ENCODE measurements around the gene VPS35L.

Gene VPS35L

DNA sequence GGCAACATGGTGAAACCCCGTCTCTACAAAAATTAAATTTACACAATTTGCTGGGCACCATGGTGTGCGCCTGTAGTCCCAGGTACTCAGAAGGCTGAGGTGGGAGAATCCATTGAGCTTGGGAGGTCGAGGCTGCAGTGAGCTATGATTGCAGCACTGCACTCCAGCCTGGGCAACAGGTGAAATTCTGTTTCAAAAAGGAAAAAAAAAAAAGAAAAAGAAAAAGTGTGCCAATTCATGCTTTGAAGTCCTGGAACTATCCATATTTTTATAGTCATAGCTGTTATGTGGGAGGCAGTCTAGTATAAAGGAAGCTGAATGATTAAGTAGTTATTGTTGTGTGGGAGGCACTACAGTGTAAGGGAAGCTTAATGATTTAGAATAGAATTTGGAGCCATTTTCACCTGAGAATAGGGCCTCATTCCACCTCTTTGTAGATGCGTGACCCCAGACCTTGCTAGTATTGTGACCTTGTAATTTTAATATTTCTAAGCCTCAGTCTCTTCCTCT, 194.1 kb downstream of the VPS35L start:
- no peaks in the 10 kb centered on the region for H3K9me3 ChIP-seq (ENCODE audit: control insufficient read depth, insufficient read depth, low read length)
- no peak overlapping the region for H3K4me2 ChIP-seq (ENCODE audit: low read length)
- no peak overlapping the region for H3K27ac ChIP-seq (ENCODE audit: low read depth, low read length)
- H3K9me2 ChIP-seq (replicated peaks; ENCODE audit: control insufficient read depth, low read length): no peaks in the 10 kb centered on the region
- no peaks in the 10 kb centered on the region for H3K79me2 ChIP-seq (ENCODE audit: control insufficient read depth, low read length)
- H3K36me3 ChIP-seq (ENCODE audit: control insufficient read depth, low read length): no peaks in the 10 kb centered on the region
- no peaks in the 10 kb centered on the region for H3K4me1 ChIP-seq (ENCODE audit: control insufficient read depth, low read length)
- no peaks in the 10 kb centered on the region for H4K20me1 ChIP-seq (ENCODE audit: control insufficient read depth, insufficient read depth, low read depth, low read length)
- H3K4me3 ChIP-seq (ENCODE audit: low read length): no peak overlapping the region
- no peaks in the 10 kb centered on the region for H3F3A ChIP-seq (ENCODE audit: control insufficient read depth, insufficient read depth)
- no peaks in the 10 kb centered on the region for H3K27me3 ChIP-seq (ENCODE audit: control insufficient read depth, low read length)
- TF ChIP-seq, protein P1, sequence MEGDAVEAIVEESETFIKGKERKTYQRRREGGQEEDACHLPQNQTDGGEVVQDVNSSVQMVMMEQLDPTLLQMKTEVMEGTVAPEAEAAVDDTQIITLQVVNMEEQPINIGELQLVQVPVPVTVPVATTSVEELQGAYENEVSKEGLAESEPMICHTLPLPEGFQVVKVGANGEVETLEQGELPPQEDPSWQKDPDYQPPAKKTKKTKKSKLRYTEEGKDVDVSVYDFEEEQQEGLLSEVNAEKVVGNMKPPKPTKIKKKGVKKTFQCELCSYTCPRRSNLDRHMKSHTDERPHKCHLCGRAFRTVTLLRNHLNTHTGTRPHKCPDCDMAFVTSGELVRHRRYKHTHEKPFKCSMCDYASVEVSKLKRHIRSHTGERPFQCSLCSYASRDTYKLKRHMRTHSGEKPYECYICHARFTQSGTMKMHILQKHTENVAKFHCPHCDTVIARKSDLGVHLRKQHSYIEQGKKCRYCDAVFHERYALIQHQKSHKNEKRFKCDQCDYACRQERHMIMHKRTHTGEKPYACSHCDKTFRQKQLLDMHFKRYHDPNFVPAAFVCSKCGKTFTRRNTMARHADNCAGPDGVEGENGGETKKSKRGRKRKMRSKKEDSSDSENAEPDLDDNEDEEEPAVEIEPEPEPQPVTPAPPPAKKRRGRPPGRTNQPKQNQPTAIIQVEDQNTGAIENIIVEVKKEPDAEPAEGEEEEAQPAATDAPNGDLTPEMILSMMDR (IDR thresholded peaks at IDR 0.05; ENCODE audit: low read depth, low read length, poor library complexity, severe bottlenecking): no peak
- TF ChIP-seq EZH2phosphoT487 (IDR thresholded peaks at IDR 0.05; ENCODE audit: borderline replicate concordance, low read length): no peak

Data from DOHH2 (cell line).